Neuronal stem cell (in vitro differentiated cells): Measurements from ENCODE around the gene PGK2.

ENCODE experiments used
- DNase-seq: peaks from one replicate; pipeline ENCODE4 v3.0.0-alpha.2; 2013; ENCODE audit warnings: low spot score
- H2AFZ ChIP-seq: one replicate; pipeline ENCODE4 v1.6.1; 2013; ENCODE audit warnings: mild to moderate bottlenecking, low read length, inconsistent platforms
- H2AK5ac ChIP-seq: 2 replicates; pipeline ENCODE4 v1.6.1; 2013; ENCODE audit warnings: low read depth, mild to moderate bottlenecking, inconsistent platforms, low read length, moderate library complexity, mixed read lengths
- H2BK120ac ChIP-seq: 2 replicates; pipeline ENCODE4 v1.6.1; 2013; ENCODE audit warnings: low read depth, mild to moderate bottlenecking, inconsistent platforms, low read length, moderate library complexity, mixed read lengths
- H2BK12ac ChIP-seq: one replicate; pipeline ENCODE4 v1.6.1; 2013; ENCODE audit warnings: low read length, inconsistent platforms
- H2BK15ac ChIP-seq: 2 replicates; pipeline ENCODE4 v1.6.1; 2013; ENCODE audit warnings: mild to moderate bottlenecking, low read length, inconsistent platforms, mixed read lengths
- H2BK5ac ChIP-seq: one replicate; pipeline ENCODE4 v1.6.1; 2013; ENCODE audit warnings: inconsistent platforms, mild to moderate bottlenecking, low read length, moderate library complexity
- H3K14ac ChIP-seq: one replicate; pipeline ENCODE4 v1.6.1; 2013; ENCODE audit warnings: low read length, inconsistent platforms
- H3K18ac ChIP-seq: 2 replicates; pipeline ENCODE4 v1.6.1; 2013; ENCODE audit warnings: low read length, inconsistent platforms
- H3K23ac ChIP-seq: 2 replicates; pipeline ENCODE4 v1.6.1; 2013; ENCODE audit warnings: low read depth, mild to moderate bottlenecking, mixed read lengths, low read length, inconsistent platforms; ENCODE audit not compliant: poor library complexity
- H3K27ac ChIP-seq: replicated peaks from 3 replicates; pipeline ENCODE4 v1.5.1; 2013; ENCODE audit warnings: low read length, inconsistent platforms
- H3K27me3 ChIP-seq, 3 experiments: 2 replicates each; pipeline ENCODE4 v1.6.1; 2013; ENCODE audit warnings: low read length in 3 of 3, mild to moderate bottlenecking in 2 of 3, inconsistent platforms in 1 of 3, low read depth in 1 of 3, mixed read lengths in 1 of 3, moderate library complexity in 1 of 3; ENCODE audit not compliant: control insufficient read depth in 3 of 3, insufficient read depth in 3 of 3
- H3K36me3 ChIP-seq, 2 donors: replicated peaks in 1 of 2; 2 replicates each; pipeline ENCODE4 v1.6.1; 2013; ENCODE audit warnings: low read length in 2 of 2; ENCODE audit not compliant: control insufficient read depth in 2 of 2, insufficient read depth in 2 of 2
- H3K4ac ChIP-seq: 2 replicates; pipeline ENCODE4 v1.6.1; 2013; ENCODE audit warnings: inconsistent platforms, mild to moderate bottlenecking, low read length, moderate library complexity
- H3K4me1 ChIP-seq, 2 donors: 1 replicate in 1 of 2; 2 replicates in 1 of 2; pipeline ENCODE4 v1.6.1; 2013; ENCODE audit warnings: low read length in 2 of 2, low read depth in 1 of 2; ENCODE audit not compliant: control insufficient read depth in 2 of 2, insufficient read depth in 1 of 2
- H3K4me2 ChIP-seq: one replicate; pipeline ENCODE4 v1.6.1; 2013; ENCODE audit warnings: mild to moderate bottlenecking, low read length, inconsistent platforms; ENCODE audit not compliant: insufficient read depth, poor library complexity, severe bottlenecking
- H3K4me3 ChIP-seq, 2 donors: 2 replicates each; pipeline ENCODE4 v1.5.1; 2013; ENCODE audit warnings: low read length in 2 of 2, mild to moderate bottlenecking in 2 of 2, inconsistent platforms in 1 of 2, moderate library complexity in 1 of 2
- H3K79me1 ChIP-seq: one replicate; pipeline ENCODE4 v1.6.1; 2013; ENCODE audit warnings: low read depth, mild to moderate bottlenecking, inconsistent platforms, low read length, moderate library complexity
- H3K9ac ChIP-seq: one replicate; pipeline ENCODE4 v1.6.1; 2013; ENCODE audit warnings: mild to moderate bottlenecking, low read depth, low read length, inconsistent platforms; ENCODE audit not compliant: poor library complexity
- H3K9me3 ChIP-seq, 2 donors: replicated peaks in 1 of 2; 2 replicates each; pipeline versions ENCODE3 to v1.6.1; 2013; ENCODE audit warnings: low read length in 2 of 2, mild to moderate bottlenecking in 2 of 2, inconsistent platforms in 1 of 2, low read depth in 1 of 2, mixed read lengths in 1 of 2, moderate library complexity in 1 of 2; ENCODE audit not compliant: control insufficient read depth in 2 of 2, insufficient read depth in 1 of 2
- H4K8ac ChIP-seq: one replicate; pipeline ENCODE4 v1.6.1; 2013; ENCODE audit warnings: low read depth, mild to moderate bottlenecking, inconsistent platforms, low read length, moderate library complexity
- H4K91ac ChIP-seq: one replicate; pipeline ENCODE4 v1.6.1; 2013; ENCODE audit warnings: low read length, low read depth, mild to moderate bottlenecking, inconsistent platforms; ENCODE audit not compliant: poor library complexity
- WGBS, 2 donors: extraction: QIAGEN DNeasy Blood & Tissue Kit; methylation state at CpG; one replicate each; pipeline ENCODE4 v1.1.7; 2013; ENCODE audit warnings: missing lambda C conversion rate in 2 of 2, mixed read lengths in 1 of 2; ENCODE audit not compliant: insufficient read length in 2 of 2, insufficient replicate concordance in 1 of 2; ENCODE audit errors: extremely low coverage in 2 of 2; 5-methylcytosine and 5-hydroxymethylcytosine counted together

The PGK2 gene

GRCh38 chr6:49784272-49784671 lies 2.8 kb downstream of the PGK2 start:
- no peak overlapping the region for H3K4me2 ChIP-seq
- no peak overlapping the region for H3K23ac ChIP-seq
- peaks cover 0 to 2% of the 10 kb centered on the region in 2 donors for H3K9me3 ChIP-seq
- no peak overlapping the region for H2BK15ac ChIP-seq
- no peak overlapping the region for H4K8ac ChIP-seq
- no peaks in the 10 kb centered on the region for H3K27me3 ChIP-seq
- H2AK5ac ChIP-seq = no peak overlapping the region
- H2BK12ac ChIP-seq = no peak overlapping the region
- no peak for DNase-seq
- H3K4ac ChIP-seq = no peak overlapping the region
- H2BK5ac ChIP-seq = no peak overlapping the region
- no peak overlapping the region for H3K9ac ChIP-seq
- H3K36me3 ChIP-seq = no peaks in the 10 kb centered on the region
- H3K4me1 ChIP-seq = no peaks in the 10 kb centered on the region
- no peaks in the 10 kb centered on the region for H3K79me1 ChIP-seq
- H2BK120ac ChIP-seq = no peak overlapping the region
- no peak overlapping the region for H3K18ac ChIP-seq
- H3K14ac ChIP-seq = no peak overlapping the region
- no peak overlapping the region for H4K91ac ChIP-seq
- no peak overlapping the region for H3K4me3 ChIP-seq
- no peak overlapping the region for H2AFZ ChIP-seq
- H3K27ac ChIP-seq = no peak overlapping the region

DNA sequence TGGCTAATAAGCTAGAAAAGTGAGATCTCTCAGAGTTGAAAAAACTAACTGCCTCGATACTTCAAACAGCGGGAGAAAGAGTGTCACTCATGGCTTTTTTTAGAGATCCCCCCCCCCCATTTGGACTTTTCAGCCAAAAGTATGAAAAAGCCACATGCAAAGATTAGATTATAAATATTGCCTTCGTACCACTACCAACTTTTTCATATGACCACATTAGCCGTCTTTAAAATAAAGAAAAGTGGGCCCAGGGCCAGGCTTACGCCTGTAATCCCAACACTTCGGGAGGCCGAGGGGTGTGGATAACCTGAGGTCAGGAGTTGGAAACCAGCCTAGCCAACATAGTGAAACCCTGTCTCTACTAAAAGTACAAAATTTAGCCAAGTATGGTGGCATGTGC lies 4.4 kb downstream of the PGK2 start:
- Histone ChIP-seq H2AFZ (no peak overlapping the region), H3K23ac (no peak overlapping the region), H2AK5ac (no peak overlapping the region), H3K9me3 (peaks cover 0 to 2% of the 10 kb centered on the region in 2 donors), H3K4ac (no peak overlapping the region), H2BK15ac (no peak overlapping the region), H3K36me3 (no peaks in the 10 kb centered on the region), H3K27me3 (no peaks in the 10 kb centered on the region), H3K9ac (no peak overlapping the region), H3K4me1 (no peaks in the 10 kb centered on the region), H3K14ac (no peak overlapping the region), H2BK5ac (no peak overlapping the region), H3K27ac (no peak overlapping the region), H3K79me1 (no peaks in the 10 kb centered on the region), H3K4me3 (no peak overlapping the region), H4K8ac (no peak overlapping the region), H2BK12ac (no peak overlapping the region), H3K18ac (no peak overlapping the region), H2BK120ac (no peak overlapping the region), H4K91ac (no peak overlapping the region), H3K4me2 (no peak overlapping the region)
- no CpG with 5 or more reads among the region's 7 CpGs for WGBS, 2 donors
- no peak for DNase-seq

GRCh38 chr6:49782293-49782692 lies 4.8 kb downstream of the PGK2 start:
- H3K14ac ChIP-seq = no peak overlapping the region
- no peaks in the 10 kb centered on the region for H3K36me3 ChIP-seq
- no peak overlapping the region for H3K23ac ChIP-seq
- no peak overlapping the region for H4K91ac ChIP-seq
- H2BK120ac ChIP-seq = no peak overlapping the region
- H3K4ac ChIP-seq = no peak overlapping the region
- H3K9ac ChIP-seq = no peak overlapping the region
- no peaks in the 10 kb centered on the region for H3K27me3 ChIP-seq
- H3K79me1 ChIP-seq = no peaks in the 10 kb centered on the region
- H3K27ac ChIP-seq = no peak overlapping the region
- H2AK5ac ChIP-seq = no peak overlapping the region
- no peak overlapping the region for H3K4me2 ChIP-seq
- no peak for DNase-seq
- no peak overlapping the region for H3K18ac ChIP-seq
- peaks cover 0 to 2% of the 10 kb centered on the region in 2 donors for H3K9me3 ChIP-seq
- H2BK5ac ChIP-seq = no peak overlapping the region
- H3K4me3 ChIP-seq = no peak overlapping the region
- H2BK12ac ChIP-seq = no peak overlapping the region
- no CpG with 5 or more reads among the region's 1 CpG for WGBS, 2 donors
- H2AFZ ChIP-seq = no peak overlapping the region
- no peaks in the 10 kb centered on the region for H3K4me1 ChIP-seq
- H4K8ac ChIP-seq = no peak overlapping the region
- H2BK15ac ChIP-seq = no peak overlapping the region

DNA sequence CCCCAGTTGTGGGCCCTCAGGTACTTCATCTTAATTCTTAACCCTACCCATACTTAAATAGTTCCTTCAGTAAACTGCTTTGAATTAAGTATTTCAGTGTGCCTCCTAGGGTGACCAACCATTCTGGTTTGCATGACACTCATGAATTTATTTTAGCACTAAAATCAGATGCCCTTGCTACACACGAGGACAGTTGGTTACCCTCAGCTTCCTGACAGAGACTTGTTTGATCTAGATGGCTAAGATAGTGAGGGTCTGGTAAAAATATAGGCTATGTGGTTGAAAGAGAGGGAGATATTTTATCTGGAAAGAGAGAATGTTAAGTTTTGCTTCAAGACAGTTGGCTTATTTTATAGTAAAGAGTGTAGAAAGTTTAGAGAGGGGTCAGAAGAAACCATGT lies 10.6 kb downstream of the PGK2 start:
- H3K4me3 ChIP-seq = no peak overlapping the region
- H2BK120ac ChIP-seq = no peak overlapping the region
- no peak overlapping the region for H3K23ac ChIP-seq
- H3K14ac ChIP-seq = no peak overlapping the region
- no peak overlapping the region for H2AK5ac ChIP-seq
- H2BK15ac ChIP-seq = no peak overlapping the region
- no peak overlapping the region for H3K27ac ChIP-seq
- H3K9me3 ChIP-seq = no peaks in the 10 kb centered on the region
- H3K36me3 ChIP-seq = no peaks in the 10 kb centered on the region
- H3K27me3 ChIP-seq = no peaks in the 10 kb centered on the region
- H3K9ac ChIP-seq = no peak overlapping the region
- no peaks in the 10 kb centered on the region for H3K79me1 ChIP-seq
- no peak overlapping the region for H4K8ac ChIP-seq
- H4K91ac ChIP-seq = no peak overlapping the region
- H3K4me1 ChIP-seq = no peaks in the 10 kb centered on the region
- WGBS, 2 donors = no CpG with 5 or more reads among the region's 1 CpG
- no peak overlapping the region for H2AFZ ChIP-seq
- no peak overlapping the region for H3K18ac ChIP-seq
- DNase-seq = no peak
- H3K4ac ChIP-seq = no peak overlapping the region
- H2BK12ac ChIP-seq = no peak overlapping the region
- H2BK5ac ChIP-seq = no peak overlapping the region
- H3K4me2 ChIP-seq = no peak overlapping the region
